ENCODE data around the gene GAR1.
"Not testable (repeated sequence)": the region's sequence is repeated elsewhere in the genome, so short reads cannot be mapped to it uniquely, and the experiment has no call there.

Gene GAR1

DNA sequence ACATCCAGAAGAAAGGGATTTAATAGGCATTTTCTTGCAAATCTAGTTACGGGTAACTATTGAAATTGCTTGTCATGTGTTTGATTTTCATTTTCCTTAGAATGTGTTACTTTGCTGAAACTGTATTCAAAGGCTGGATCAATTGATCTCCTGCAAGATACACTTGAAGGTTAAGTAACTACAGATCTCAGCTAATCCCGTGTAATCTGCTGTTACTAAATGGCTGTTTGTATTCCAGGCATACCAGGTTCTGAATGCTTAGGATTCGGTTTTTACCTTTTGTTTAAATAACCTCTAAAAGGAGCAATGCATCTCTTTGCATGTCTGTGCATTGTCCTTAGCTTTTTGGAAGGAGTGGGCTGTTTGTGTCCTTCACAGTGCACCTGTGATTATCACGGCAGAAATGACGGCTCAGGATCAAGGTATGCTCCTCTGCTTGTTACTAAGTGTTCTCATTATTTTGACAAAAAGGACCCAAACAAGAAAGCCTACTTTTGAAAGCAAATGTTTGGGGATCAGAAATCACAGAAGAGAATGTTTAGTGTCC lies 32.4 kb downstream of the GAR1 start, which contains the start of gene LRIT3:
Gene LRIT3, plus strand, starts transcription at position 212 of the 547 bp plus-strand sequence. Its CDS starts 95 bp downstream, at position 307.
- DNase-seq = no peak

DNA sequence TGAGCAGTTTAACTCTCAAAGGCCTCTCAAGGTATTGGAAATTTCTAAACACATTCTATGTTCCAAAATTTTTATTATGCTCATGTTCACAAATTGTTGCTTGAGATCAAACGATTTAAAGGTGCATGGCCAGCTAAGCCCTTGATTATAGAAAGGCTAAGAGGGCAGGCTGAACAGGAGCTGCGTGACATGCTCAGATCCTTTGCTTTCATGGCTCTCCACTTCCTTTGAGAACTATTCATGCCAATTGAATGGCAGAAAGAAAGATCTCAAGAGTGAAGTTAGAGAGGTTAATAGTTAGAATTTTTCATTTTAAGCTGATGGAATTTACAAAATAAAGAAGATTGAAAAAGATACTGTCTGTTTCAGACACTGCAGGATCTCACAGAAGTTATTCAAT lies 32.9 kb downstream of the GAR1 start:
- no peak for DNase-seq

DNA sequence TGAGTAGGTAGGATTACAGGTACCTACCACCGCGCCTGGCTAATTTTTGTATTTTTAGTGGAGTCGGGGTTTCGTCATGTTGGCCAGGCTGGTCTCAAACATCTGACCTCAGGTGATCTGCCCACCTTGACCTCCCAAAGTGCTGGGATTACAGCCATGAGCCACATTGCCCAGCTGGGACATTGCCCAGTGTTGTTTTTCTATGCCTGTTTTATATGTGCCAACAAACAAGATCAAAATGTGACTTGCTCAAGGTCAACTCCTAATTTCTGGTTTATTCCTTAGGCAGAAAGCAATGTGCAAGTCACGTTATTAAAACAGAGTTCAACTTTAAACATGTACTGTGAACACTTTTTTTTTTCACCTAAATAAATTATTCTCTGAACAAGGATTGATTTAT lies 35.0 kb downstream of the GAR1 start:
- DNase-seq = no peak

DNA sequence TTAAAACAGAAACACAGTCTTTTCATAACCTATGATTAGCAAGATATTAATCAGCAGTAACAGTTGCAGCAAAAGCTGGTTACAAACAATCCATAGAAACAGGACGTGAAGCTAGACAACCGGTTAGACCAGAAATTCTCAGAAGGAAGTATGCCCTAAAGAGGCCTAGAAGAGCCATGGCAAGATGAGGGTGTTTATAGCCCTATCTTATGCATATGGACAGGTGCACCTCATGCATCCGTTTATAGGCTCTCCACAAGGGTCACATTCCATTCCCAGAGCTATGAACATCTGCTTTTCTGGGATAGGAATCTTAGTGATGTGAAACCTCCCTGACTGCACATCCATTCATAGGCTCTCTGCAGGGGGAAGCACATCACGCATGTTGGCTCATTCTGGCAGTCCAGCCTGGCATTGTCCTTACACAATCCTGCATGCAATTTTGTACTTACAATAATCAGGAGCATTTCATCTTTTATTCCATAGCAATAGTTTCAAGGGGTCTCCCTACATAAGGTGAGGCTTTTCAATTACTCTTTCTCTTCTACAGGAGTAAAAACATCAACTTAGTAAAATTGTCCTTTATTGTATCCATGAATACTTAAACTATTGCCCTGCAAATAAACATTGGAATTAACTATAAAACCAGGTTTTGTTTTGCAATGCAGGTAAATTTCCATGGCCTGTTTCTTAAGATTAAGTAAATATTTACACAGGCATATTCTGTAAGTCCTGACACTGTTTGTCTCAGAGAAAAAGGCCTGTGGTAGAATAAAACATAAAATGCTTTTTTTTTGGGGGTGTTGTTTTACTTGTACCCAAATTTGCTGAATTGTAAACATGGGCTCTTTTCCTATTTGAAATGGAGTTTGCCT lies 44.1 kb downstream of the GAR1 start:
- not testable (repeated sequence) for DNase-seq

DNA sequence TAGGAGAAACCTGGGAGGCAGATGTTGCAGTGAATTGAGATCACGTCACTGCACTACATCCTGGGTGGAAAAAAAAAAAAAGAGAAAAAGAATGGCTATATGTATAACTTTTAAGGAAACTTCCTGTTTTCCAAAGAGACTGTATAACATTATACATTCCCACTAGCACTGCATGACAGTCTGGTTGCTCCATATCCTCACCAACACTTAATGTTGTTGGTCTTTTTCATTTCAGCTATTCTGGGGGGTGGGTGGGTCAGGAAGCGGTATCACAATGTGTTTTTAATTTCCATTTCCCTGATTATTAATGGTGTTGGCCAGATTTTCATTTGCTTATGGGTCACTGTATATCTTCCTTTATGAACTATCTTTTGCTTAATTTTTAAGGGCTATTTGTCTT lies 45.7 kb downstream of the GAR1 start:
- no peak for DNase-seq

DNA sequence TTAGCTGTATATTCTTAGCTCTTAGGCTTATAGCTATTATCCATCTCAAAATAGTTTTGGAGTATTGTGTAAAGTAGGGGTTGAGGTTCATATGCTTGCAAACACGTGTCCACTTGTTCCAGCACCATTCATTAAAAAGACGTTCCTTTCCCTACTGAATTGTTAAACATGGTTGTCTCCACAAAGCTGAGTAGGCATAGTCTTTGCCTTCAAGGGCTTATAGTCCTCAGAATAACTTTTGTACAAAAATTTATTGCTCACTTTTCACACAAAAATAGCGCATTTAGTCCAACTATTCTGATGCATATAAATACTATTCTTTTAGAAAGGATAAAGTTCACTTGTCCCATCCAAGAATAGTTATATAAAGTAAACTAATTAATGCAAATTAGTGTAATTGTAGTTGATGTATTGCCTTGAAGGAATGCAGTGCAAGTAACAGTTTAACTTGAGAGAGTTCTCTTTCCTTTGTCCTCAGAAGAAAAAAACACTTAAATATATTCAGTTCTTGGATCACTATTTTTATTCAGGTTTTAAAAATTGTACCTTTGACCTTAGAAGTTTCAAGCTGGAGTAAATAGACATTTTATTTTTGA lies 46.5 kb downstream of the GAR1 start:
- DNase-seq = no peak

DNA sequence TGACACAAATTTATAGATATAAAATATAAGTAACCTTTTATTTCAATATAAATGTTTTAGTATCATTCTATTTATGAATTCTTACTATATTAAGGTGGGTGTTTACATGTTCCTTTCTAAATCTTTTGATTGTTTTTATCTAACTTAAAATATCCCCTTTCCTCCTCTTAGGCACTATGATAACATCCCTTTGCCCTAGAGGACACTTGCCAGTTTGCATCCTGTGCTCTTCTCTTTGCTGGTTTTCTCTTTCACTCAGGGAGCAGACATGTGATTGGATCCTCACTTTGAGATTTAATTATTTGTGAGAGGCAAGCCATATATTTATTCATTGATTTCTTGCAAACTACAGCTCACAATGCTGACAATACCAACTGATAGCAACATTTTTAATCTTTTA lies 48.6 kb downstream of the GAR1 start:
- no peak for DNase-seq

DNA sequence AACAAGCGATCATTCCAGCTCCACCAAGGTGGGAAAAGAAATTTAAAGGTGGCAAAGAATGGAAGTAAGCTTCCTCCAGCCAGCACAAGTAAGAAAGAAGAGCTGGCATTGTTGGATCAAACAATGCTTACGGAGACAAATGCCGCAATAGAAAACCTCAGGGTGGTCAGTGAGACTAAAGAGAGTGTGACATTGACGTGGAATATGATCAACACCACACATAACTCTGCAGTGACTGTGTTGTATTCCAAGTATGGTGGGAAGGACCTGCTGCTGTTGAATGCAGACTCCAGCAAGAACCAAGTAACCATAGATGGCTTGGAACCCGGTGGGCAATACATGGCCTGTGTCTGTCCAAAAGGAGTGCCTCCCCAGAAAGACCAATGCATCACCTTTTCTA lies 54.5 kb downstream of the GAR1 start:
- no peak for DNase-seq

DNA sequence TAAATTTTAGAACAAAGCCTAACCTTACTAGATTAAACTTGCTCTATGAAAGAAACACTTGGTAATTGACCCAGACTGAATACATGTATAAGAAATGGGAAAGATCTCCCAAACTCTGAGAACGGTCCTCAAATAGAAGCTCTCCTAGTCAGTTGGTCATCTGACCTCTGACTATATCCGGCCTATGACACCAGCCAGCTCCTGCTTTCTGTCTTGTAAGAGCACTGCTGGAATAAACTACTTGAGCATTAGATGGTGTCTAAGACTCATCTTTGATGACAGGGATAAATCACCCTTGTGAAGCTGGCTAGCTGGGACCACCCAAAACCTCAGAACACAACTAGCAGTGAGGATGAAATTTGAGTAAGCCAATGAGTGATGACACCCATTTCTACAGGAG lies 56.5 kb downstream of the GAR1 start:
- no peak for DNase-seq

DNA sequence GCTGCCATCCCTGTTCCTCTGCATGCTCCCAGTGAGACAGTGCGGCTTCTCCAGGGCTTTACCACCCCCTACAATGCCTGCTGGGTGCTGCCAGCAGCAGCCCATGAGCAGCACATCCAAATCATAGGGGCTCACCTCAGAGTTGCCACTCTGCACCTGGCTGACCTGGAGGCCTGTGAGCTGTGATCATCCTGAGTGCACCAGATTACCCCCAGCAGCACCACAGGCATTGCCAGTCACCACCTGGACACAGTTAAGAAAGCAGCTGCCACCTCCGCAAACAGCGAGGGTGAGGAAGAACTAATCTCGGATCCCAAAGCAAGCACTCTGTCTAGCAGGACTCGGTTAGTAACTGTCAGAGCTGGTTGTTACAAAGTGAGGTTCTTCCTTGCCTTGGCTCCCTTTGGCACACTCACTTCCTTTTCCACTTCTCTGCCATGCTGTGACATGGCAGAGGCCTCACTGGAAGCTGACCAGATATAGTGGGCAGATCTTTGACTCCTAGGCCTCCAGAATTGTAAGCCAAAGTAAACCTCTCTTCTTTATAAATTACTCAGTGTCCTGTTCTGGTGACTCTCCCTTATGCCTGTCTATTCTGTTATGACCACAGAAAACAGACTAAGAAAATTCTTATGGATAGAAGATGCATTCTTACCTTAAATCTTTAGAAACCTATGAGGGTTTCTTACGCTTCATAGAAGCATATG lies 57.5 kb downstream of the GAR1 start:
- DNase-seq = no peak

DNA sequence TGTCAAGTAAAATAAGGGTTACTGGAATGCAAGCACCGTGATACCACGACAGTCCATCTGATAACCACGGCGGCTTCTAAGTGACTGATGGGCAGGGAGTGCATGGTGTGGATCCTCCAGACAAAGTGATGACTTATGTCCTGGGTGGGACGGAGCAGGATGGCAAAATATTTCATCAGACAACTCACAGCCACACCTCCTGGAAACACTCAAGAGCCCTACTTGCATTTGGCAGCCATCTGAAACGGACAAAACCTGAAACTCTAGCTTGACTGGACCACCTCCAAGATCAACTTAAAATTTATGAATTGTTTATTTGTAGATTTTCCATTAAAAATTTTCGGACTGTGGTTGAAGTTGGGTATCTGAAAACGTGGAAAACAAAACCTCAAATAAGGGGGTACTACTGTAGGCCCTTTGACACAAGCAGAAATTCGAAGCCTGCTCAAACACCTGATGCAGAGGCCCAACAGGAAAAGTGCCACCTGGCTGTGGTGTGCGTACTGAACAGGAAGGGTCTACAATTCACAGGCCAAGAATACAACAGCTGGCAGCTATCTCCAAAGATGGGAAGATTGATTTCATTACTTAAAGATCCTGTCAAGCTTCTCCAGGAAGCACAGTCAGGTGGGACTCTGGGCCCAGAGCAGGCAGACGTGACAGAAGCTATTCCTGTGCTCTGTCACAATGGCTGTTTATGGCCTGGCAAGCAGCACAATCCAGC lies 58.4 kb downstream of the GAR1 start:
- no peak for DNase-seq
